Measurements from ENCODE around the gene RALGPS1. TPM values are rescaled to one million over a fixed set of nuclear protein-coding genes. Genes with fewer than 3 reads are reported as not detected.

RALGPS1 gene
- total RNA-seq, 4 donors from 2014 or later: 2.2 to 10.3 (median 5.4) TPM

DNA sequence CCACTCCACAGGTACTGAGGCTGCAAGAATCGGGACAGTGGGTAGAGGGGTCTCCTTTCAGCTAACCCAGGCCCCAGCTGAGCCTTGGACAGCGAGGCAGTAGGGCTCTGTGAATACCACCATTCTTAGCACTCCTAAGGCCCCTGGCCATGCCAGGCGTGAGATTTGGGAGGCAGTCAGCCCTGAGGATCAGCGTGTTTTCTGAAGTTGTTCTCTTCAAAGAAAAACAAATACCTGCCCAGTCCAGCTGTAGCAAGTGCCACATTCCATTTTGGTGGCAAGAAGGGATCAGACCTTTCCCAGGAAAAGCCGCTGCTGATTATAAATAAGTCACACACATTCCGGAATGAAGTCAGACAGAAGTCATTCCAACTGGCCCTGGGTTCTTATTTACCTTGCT is 47.8 kb downstream of the RALGPS1 start:
- Histone ChIP-seq H3K9me3 (no peaks in the 10 kb centered on the region), H3K4me3 (no peak overlapping the region), H3K27ac (peak overlapping the region; percentile 23 to 38 (median 27)), H3K36me3 (no peaks in the 10 kb centered on the region), H3K4me1 (peaks cover 41 to 59% of the 10 kb centered on the region in 2 donors), H3K27me3 (no peaks in the 10 kb centered on the region)
- intact Hi-C loops (cut with DNase I; ENCODE audit: low total_unique reads): no loop called here
- TF ChIP-seq POLR2A (IDR thresholded peaks at IDR 0.05): no peak
- TF ChIP-seq CTCF (IDR thresholded peaks at IDR 0.05 in 4 of 5, conservative IDR thresholded peaks at IDR 0.05 in 1 of 5): no peak
- in situ Hi-C loops (cut with MboI; ENCODE audit: low sequenced_read_pairs in 4 of 4): no loop called here
- no peak for ATAC-seq
- DNase-seq: no peak

GRCh38 chr9:126965077-126965476 is 50.5 kb downstream of the RALGPS1 start:
- Histone ChIP-seq H3K36me3 (no peaks in the 10 kb centered on the region), H3K27ac (peak overlapping the region in 3 of 4 donors; percentile 9 to 29 (median 16)), H3K4me3 (no peak overlapping the region), H3K4me1 (peaks cover 19 to 41% of the 10 kb centered on the region in 2 donors), H3K9me3 (no peaks in the 10 kb centered on the region), H3K27me3 (no peaks in the 10 kb centered on the region)
- intact Hi-C loops (cut with DNase I; ENCODE audit: low total_unique reads): loop anchor here (1.0 kb wide), 1 partner anchor 180 kb away; no protein-coding TSS in a partner anchor
- TF ChIP-seq CTCF (IDR thresholded peaks at IDR 0.05 in 4 of 5, conservative IDR thresholded peaks at IDR 0.05 in 1 of 5) (no peak), POLR2A (IDR thresholded peaks at IDR 0.05) (no peak)
- DNase-seq: no peak
- ATAC-seq: no peak
- in situ Hi-C loops (cut with MboI; ENCODE audit: low sequenced_read_pairs in 4 of 4): no loop called here

DNA sequence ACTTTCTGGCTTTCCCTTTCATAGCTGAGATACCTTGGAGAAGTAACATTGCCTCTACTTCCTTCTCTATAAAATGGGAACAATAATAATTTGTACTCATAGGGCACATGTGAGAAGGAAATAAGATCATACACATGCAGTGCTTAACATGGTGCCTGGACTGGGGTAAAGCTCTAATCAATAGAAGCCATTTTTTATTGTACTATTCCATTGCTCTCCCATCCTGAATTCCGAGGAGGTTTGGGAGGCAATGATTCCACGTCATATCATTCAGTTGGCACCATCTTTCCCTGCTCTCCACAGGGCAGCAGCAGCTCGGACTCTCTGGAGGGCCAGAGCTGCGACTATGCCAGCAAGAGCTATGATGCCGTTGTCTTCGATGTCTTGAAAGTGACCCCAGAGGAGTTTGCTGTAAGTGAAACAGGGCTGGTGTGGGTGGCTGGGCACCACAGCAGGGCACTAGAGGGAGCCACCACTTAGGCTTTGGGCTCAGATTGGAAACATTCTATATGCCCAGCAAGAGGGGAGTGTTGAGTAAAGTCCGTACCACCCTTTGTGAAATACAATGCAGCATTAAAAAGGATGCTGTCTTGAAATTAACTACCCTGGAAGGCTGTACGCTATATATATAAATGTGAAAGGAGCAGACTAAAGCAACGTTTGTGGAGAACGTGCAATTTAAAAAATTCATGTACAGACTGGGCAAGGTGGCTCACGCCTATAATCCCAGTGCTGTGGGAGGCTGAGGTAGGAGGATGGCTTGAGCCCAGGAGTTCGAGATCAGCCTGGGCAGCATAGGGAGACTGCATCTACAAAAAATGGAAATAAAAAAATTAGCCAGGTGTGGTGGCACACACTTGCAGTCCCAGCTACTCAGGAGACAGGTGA is 51.2 kb downstream of the RALGPS1 start:
- Histone ChIP-seq H3K4me1 (peaks cover 19 to 41% of the 10 kb centered on the region in 2 donors), H3K27me3 (no peaks in the 10 kb centered on the region), H3K27ac (peak overlapping the region in 2 of 4 donors; percentile 16 to 29), H3K36me3 (no peaks in the 10 kb centered on the region), H3K4me3 (no peak overlapping the region), H3K9me3 (no peaks in the 10 kb centered on the region)
- DNase-seq (peak; percentile 24 to 66), ATAC-seq (peak; percentile 80 to 93)
- in situ Hi-C loops (cut with MboI; ENCODE audit: low sequenced_read_pairs in 4 of 4): no loop called here
- TF ChIP-seq CTCF (IDR thresholded peaks at IDR 0.05 in 4 of 5, conservative IDR thresholded peaks at IDR 0.05 in 1 of 5): peak; percentile 71 to 84 (median 80)
- TF ChIP-seq POLR2A (IDR thresholded peaks at IDR 0.05): no peak
- intact Hi-C loops (cut with DNase I; ENCODE audit: low total_unique reads): loop anchor here (1.0 to 2.0 kb wide), 2 partner anchors 180 to 233 kb away; no protein-coding TSS in a partner anchor

- ATAC-seq (no peak), DNase-seq (no peak)
- H3K9me3 ChIP-seq: no peaks in the 10 kb centered on the region
- intact Hi-C loops (cut with DNase I; ENCODE audit: low total_unique reads) (no loop called here), in situ Hi-C loops (cut with MboI; ENCODE audit: low sequenced_read_pairs in 4 of 4) (no loop called here)
- H3K4me1 ChIP-seq: peaks cover 0 to 14% of the 10 kb centered on the region in 2 donors
- no peaks in the 10 kb centered on the region for H3K36me3 ChIP-seq
- H3K27me3 ChIP-seq: no peaks in the 10 kb centered on the region
- TF ChIP-seq CTCF (IDR thresholded peaks at IDR 0.05 in 4 of 5, conservative IDR thresholded peaks at IDR 0.05 in 1 of 5) (no peak), POLR2A (IDR thresholded peaks at IDR 0.05) (no peak)
- H3K27ac ChIP-seq: no peak overlapping the region
- H3K4me3 ChIP-seq: no peak overlapping the region
These were observed 56.7 kb downstream of the RALGPS1 start for GRCh38 chr9:126971261-126971660.

All from gastrocnemius medialis (tissue), 4 donors.